GM06990 (cell line): Measurements from ENCODE around the gene KLC1.

ENCODE experiments used
- DNase-seq: peaks from one replicate; pipeline ENCODE4 v3.0.0-alpha.2; 2011; ENCODE audit not compliant: insufficient read length; ENCODE audit errors: extremely low read depth
- H3K27me3 ChIP-seq: replicated peaks from 2 replicates; pipeline ENCODE4 v1.6.0; 2011; ENCODE audit warnings: low read length; ENCODE audit not compliant: control insufficient read depth, insufficient read depth
- H3K36me3 ChIP-seq: 2 replicates; pipeline ENCODE4 v1.5.1; 2011; ENCODE audit warnings: low read length; ENCODE audit not compliant: control insufficient read depth, insufficient read depth
- H3K4me3 ChIP-seq: replicated peaks from 2 replicates; pipeline ENCODE4 v1.5.1; 2011; ENCODE audit warnings: low read depth, mild to moderate bottlenecking, control low read depth, low read length
- CTCF ChIP-seq: IDR thresholded peaks from 2 replicates; pipeline ENCODE4 v1.5.1; 2011; ENCODE audit warnings: low read length, control low read depth, mild to moderate bottlenecking, inconsistent platforms; ENCODE audit not compliant: insufficient read depth, poor library complexity, severe bottlenecking

KLC1 gene

GRCh38 chr14:103633391-103633790, 4.4 kb downstream of the KLC1 start:
- no peak overlapping the region for H3K4me3 ChIP-seq
- no peaks in the 10 kb centered on the region for H3K27me3 ChIP-seq
- no peak for DNase-seq
- H3K36me3 ChIP-seq = peaks cover 2% of the 10 kb centered on the region
- TF ChIP-seq CTCF = no peak

GRCh38 chr14:103634156-103634555, 5.1 kb downstream of the KLC1 start:
- H3K27me3 ChIP-seq = no peaks in the 10 kb centered on the region
- no peak overlapping the region for H3K4me3 ChIP-seq
- no peak for TF ChIP-seq CTCF
- H3K36me3 ChIP-seq = peaks cover 2% of the 10 kb centered on the region
- DNase-seq = no peak

GRCh38 chr14:103638594-103638993, 9.6 kb downstream of the KLC1 start:
- no peak for TF ChIP-seq CTCF
- Histone ChIP-seq H3K27me3 (no peaks in the 10 kb centered on the region), H3K4me3 (no peak overlapping the region), H3K36me3 (no peaks in the 10 kb centered on the region; the same call in 1 of the 2 replicates)
- DNase-seq = no peak

GRCh38 chr14:103641161-103641560, 12.2 kb downstream of the KLC1 start:
- H3K27me3 ChIP-seq = no peaks in the 10 kb centered on the region
- no peak overlapping the region for H3K4me3 ChIP-seq
- no peak for TF ChIP-seq CTCF
- DNase-seq = no peak
- H3K36me3 ChIP-seq = peaks cover 2% of the 10 kb centered on the region

- no peak for TF ChIP-seq CTCF
- no peak for DNase-seq
- Histone ChIP-seq H3K27me3 (no peaks in the 10 kb centered on the region), H3K36me3 (peaks cover 2% of the 10 kb centered on the region), H3K4me3 (no peak overlapping the region)
Measured at GRCh38 chr14:103646189-103646588, 17.2 kb downstream of the KLC1 start.

- DNase-seq = no peak
- Histone ChIP-seq H3K36me3 (peaks cover 5% of the 10 kb centered on the region), H3K27me3 (no peaks in the 10 kb centered on the region), H3K4me3 (no peak overlapping the region)
- TF ChIP-seq CTCF = no peak
Measured at GRCh38 chr14:103649001-103649400, 20.0 kb downstream of the KLC1 start.
